ENCODE measurements around the gene CPA1. TPM values are rescaled to one million over a fixed set of nuclear protein-coding genes. Genes with fewer than 3 reads are reported as not detected.

Gene CPA1
- total RNA-seq, 1 donor from 2014 or later: not detected

DNA sequence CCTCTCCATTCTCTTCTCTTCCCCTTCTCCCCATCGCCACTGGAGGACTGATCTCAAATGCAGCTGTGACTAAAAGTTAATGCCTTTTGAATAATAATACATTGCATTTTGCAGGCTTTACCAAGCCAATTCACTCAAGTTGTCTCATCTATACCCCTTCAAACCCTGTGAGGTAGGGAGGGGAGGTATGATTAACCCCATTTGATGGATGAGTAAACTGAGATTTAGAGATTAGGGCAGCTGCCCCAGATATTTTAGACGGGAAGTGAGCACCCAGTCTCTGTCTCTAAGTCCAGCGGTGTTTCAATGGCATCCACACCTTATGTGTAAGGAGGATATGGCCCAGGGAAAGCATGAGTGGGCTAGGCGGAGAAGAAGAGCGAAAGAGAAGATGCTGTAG lies 34.6 kb upstream of the CPA1 start:
- FAIRE-seq (no peak), DNase-seq (ENCODE audit: low read depth) (no peak)
- Histone ChIP-seq H3K4me3 (ENCODE audit: low read depth, low read length) (no peak overlapping the region), H3K36me3 (ENCODE audit: control insufficient read depth, insufficient read depth, low read length) (no peaks in the 10 kb centered on the region), H3K27me3 (ENCODE audit: control insufficient read depth, insufficient read depth, low read length) (no peaks in the 10 kb centered on the region)
- TF ChIP-seq, protein P1, sequence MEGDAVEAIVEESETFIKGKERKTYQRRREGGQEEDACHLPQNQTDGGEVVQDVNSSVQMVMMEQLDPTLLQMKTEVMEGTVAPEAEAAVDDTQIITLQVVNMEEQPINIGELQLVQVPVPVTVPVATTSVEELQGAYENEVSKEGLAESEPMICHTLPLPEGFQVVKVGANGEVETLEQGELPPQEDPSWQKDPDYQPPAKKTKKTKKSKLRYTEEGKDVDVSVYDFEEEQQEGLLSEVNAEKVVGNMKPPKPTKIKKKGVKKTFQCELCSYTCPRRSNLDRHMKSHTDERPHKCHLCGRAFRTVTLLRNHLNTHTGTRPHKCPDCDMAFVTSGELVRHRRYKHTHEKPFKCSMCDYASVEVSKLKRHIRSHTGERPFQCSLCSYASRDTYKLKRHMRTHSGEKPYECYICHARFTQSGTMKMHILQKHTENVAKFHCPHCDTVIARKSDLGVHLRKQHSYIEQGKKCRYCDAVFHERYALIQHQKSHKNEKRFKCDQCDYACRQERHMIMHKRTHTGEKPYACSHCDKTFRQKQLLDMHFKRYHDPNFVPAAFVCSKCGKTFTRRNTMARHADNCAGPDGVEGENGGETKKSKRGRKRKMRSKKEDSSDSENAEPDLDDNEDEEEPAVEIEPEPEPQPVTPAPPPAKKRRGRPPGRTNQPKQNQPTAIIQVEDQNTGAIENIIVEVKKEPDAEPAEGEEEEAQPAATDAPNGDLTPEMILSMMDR (IDR thresholded peaks at IDR 0.05; ENCODE audit: insufficient read depth, low read length, severe bottlenecking): no peak

DNA sequence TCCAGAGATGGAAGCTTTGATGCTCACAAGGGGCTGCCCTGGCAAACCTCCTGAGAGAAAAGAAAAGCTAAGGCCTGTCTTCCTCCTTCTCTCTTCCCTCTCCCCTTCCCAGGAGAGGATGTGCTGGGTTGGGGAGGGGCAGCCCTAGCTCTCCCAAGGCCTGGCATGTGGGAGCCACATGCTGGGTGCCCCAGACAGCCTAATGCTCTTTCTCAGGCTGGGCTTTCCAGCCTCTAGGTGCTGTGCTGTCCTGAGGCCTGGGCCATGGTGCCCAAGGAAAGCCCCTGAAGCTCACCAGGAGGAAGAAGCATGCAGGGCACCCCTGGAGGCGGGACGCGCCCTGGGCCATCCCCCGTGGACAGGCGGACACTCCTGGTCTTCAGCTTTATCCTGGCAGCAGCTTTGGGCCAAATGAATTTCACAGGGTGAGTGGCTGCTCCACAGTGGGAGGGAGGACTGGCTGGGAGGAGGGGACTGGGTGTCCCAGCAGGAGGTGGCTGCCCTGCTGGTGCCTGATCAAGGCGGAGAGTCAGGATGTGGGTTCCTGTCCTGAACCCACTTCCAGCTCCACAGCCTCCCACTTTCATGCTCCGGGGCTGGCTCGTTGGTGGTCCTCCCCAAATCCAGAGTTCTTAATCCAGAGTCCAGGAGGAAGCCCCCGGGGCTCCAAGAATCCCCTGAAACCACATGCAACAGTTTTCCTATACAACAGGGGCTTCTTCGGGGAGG lies 34.0 kb upstream of the CPA1 start:
- TF ChIP-seq, protein P1 (IDR thresholded peaks at IDR 0.05; ENCODE audit: insufficient read depth, low read length, severe bottlenecking): no peak
- FAIRE-seq (no peak), DNase-seq (ENCODE audit: low read depth) (no peak)
- Histone ChIP-seq H3K36me3 (ENCODE audit: control insufficient read depth, insufficient read depth, low read length) (no peaks in the 10 kb centered on the region), H3K27me3 (ENCODE audit: control insufficient read depth, insufficient read depth, low read length) (no peaks in the 10 kb centered on the region), H3K4me3 (ENCODE audit: low read depth, low read length) (no peak overlapping the region)

DNA sequence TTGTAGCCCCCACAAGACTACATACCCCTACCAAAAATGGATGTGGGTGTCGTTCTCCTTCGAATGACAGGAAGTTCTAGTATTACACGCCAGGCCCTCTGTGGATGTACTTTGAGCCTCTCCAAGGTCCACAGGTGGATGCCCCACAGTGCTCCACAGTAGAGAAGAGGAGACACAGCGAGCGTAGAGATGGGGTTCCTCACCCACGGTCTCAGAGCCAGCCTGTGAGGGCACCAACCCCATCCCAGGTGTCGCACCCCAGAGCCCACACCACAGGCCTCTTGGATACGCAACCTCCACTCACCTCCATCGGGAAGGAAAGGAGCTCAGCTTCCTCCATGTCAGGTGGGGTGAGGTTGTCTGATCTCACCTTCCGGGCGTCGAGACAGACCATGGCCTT lies 33.4 kb upstream of the CPA1 start:
- no peak for FAIRE-seq
- Histone ChIP-seq H3K36me3 (ENCODE audit: control insufficient read depth, insufficient read depth, low read length) (no peaks in the 10 kb centered on the region), H3K4me3 (ENCODE audit: low read depth, low read length) (no peak overlapping the region), H3K27me3 (ENCODE audit: control insufficient read depth, insufficient read depth, low read length) (no peaks in the 10 kb centered on the region)
- TF ChIP-seq, protein P1 (IDR thresholded peaks at IDR 0.05; ENCODE audit: insufficient read depth, low read length, severe bottlenecking): no peak
- DNase-seq (ENCODE audit: low read depth): no peak

DNA sequence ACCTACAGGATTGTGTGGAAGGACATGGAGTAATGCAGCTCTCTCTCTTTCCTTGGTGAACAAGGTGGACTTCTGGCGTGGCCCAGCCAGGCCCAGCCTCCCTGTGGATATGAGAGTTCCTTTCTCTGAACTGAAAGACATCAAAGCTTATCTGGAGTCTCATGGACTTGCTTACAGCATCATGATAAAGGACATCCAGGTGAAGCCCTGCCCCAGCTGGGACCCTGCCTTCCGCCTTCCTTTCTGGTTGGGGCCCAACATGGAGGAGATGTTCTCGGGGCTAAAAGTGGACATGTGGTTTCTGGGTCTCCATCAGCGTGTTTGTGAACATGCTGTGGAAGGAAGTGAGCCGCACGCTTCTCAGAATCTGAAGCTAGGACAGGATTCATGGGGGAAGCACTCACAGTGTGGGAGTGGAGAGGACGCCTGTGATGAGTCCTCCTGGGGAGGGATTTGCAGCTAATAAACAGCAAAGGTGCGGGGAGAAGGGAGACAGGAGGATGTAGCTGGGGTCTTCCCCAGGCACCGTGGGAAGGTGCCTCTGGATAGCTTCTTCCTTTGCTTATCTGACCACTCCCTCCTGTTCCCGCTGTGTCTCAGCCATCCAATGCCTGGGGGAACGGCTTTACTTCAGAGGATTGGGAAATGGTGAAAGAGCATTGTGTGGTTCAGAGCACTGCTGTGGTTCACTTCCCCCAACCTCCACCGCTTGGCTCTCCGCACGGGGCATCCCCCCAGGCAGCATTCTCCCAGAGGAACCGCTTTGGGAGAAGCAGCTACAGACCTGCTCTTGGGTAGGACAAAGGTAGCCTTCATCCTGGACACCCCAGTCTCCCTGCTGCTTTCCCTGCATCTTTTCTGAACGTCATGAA lies 30.1 kb upstream of the CPA1 start:
- Histone ChIP-seq H3K4me3 (ENCODE audit: low read depth, low read length) (no peak overlapping the region), H3K27me3 (ENCODE audit: control insufficient read depth, insufficient read depth, low read length) (no peaks in the 10 kb centered on the region), H3K36me3 (ENCODE audit: control insufficient read depth, insufficient read depth, low read length) (no peaks in the 10 kb centered on the region)
- TF ChIP-seq, protein P1 (IDR thresholded peaks at IDR 0.05; ENCODE audit: insufficient read depth, low read length, severe bottlenecking): no peak
- FAIRE-seq (no peak), DNase-seq (ENCODE audit: low read depth) (no peak)

DNA sequence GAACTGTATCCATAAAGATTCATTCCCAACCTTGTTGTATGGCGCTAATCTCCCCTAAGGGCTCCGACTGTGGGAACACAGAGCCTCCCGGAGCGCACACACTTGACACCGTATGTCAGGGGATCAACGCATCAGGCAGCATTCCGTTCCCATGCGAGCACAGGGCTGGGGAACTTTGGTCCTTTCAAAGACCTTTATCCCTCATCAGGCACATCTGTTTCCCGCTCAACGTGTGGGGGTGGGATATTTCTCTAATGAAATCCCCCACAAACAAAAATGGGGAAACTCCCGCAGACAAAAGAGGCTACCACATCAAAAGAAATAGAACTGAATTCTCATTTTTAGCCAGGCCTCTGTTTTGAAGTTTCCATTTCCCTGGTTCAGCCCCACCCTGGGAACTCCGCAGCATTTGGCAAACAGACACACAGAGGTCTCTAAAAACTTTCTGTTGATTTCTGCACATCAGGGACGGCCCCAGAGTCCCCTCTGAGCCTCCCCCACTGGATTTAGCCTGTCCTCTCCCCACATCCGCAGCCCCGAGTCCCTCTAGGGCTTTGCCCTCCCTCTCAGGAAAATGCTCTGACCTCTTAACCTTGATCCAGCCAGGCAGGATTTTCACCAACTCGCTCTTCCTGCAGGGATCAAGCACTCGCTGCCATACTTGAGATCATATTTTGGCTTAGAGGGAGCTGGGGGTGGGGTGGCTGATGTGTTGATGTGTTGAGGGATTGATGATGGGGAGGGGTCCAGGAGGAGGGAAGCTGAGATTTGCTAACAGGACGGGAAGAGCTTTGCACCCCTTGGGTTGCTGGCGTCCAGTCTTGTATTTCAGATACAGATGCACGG lies 29.1 kb upstream of the CPA1 start:
- FAIRE-seq (no peak), DNase-seq (ENCODE audit: low read depth) (no peak)
- TF ChIP-seq, protein P1 (IDR thresholded peaks at IDR 0.05; ENCODE audit: insufficient read depth, low read length, severe bottlenecking): no peak
- Histone ChIP-seq H3K27me3 (ENCODE audit: control insufficient read depth, insufficient read depth, low read length) (no peaks in the 10 kb centered on the region), H3K36me3 (ENCODE audit: control insufficient read depth, insufficient read depth, low read length) (no peaks in the 10 kb centered on the region), H3K4me3 (ENCODE audit: low read depth, low read length) (no peak overlapping the region)

All from bronchial epithelial cell (primary cell).